HG03039 (cell line): ENCODE measurements around the gene UBQLN3.

Source experiments
- ATAC-seq: cut with Tn5 transposase; IDR thresholded peaks from one replicate; pipeline ENCODE4 v1.9.1; 2021; ENCODE audit warnings: mild to moderate bottlenecking, moderate library complexity; ENCODE audit not compliant: unreplicated experiment

The UBQLN3 gene

GRCh38 chr11:5507177-5507932 is 2.4 kb downstream of the UBQLN3 start:
- ATAC-seq = no peak

- no peak for ATAC-seq
Measured at GRCh38 chr11:5505363-5506048, 4.3 kb downstream of the UBQLN3 start.

- ATAC-seq = no peak
Measured at GRCh38 chr11:5504403-5504921, 5.3 kb downstream of the UBQLN3 start.

- ATAC-seq = no peak
Measured at GRCh38 chr11:5500393-5500801, 9.4 kb downstream of the UBQLN3 start.

GRCh38 chr11:5499671-5500070 is 10.1 kb downstream of the UBQLN3 start:
- ATAC-seq = no peak

- no peak for ATAC-seq
Measured at GRCh38 chr11:5489576-5490357, 20.0 kb downstream of the UBQLN3 start.

- no peak for ATAC-seq
Measured at GRCh38 chr11:5488798-5489399, 20.9 kb downstream of the UBQLN3 start.

- ATAC-seq = no peak
Measured at GRCh38 chr11:5488385-5488784, 21.4 kb downstream of the UBQLN3 start, which contains the start of gene OR52D1. TSS of gene OR52D1 (plus strand) at chr11:5488685. CDS start at chr11:5488707, 22 bp downstream.

- ATAC-seq = no peak
Measured at GRCh38 chr11:5486421-5486820, 23.3 kb downstream of the UBQLN3 start.

- ATAC-seq = no peak
Measured at GRCh38 chr11:5486003-5486402, 23.8 kb downstream of the UBQLN3 start.

- peak; percentile 58 for ATAC-seq
Measured at GRCh38 chr11:5476186-5476819, 33.5 kb downstream of the UBQLN3 start.

GRCh38 chr11:5473921-5474320 is 35.8 kb downstream of the UBQLN3 start:
- no peak for ATAC-seq

- no peak for ATAC-seq
Measured at GRCh38 chr11:5467527-5467926, 42.2 kb downstream of the UBQLN3 start.

GRCh38 chr11:5460983-5461621 is 48.7 kb downstream of the UBQLN3 start:
- no peak for ATAC-seq
